DOHH2 (cell line): ENCODE data around the gene UGT3A1.
A peak's percentile ranks its signal among the peaks of the same experiment; 100 is the strongest.

ENCODE experiments used
- H3F3A ChIP-seq: fragments of 200-600 bp; sonication (generic), shearing (Covaris generic); 2 replicates; pipeline ENCODE4 v1.6.0; 2016; ENCODE audit warnings: antibody characterized with exemption, mild to moderate bottlenecking; ENCODE audit not compliant: control insufficient read depth, insufficient read depth
- H3K27ac ChIP-seq: fragments of 200-600 bp; sonication (generic); 2 replicates; pipeline ENCODE4 v1.5.1; 2014; ENCODE audit warnings: low read depth, mild to moderate bottlenecking, low read length, moderate library complexity
- H3K27me3 ChIP-seq: fragments of 200-600 bp; sonication (generic); 2 replicates; pipeline ENCODE4 v1.6.1; 2014; ENCODE audit warnings: mild to moderate bottlenecking, low read length, mixed read lengths; ENCODE audit not compliant: control insufficient read depth
- H3K36me3 ChIP-seq: fragments of 200-600 bp; sonication (generic); 2 replicates; pipeline ENCODE4 v1.6.1; 2014; ENCODE audit warnings: mild to moderate bottlenecking, low read length, moderate library complexity, mixed read lengths; ENCODE audit not compliant: control insufficient read depth
- H3K4me1 ChIP-seq: fragments of 200-600 bp; sonication (generic); 2 replicates; pipeline ENCODE4 v1.6.1; 2014; ENCODE audit warnings: mild to moderate bottlenecking, low read length, mixed read lengths; ENCODE audit not compliant: control insufficient read depth
- H3K4me2 ChIP-seq: fragments of 200-600 bp; sonication (generic); 2 replicates; pipeline ENCODE4 v1.6.0; 2014; ENCODE audit warnings: mild to moderate bottlenecking, low read length, moderate library complexity
- H3K4me3 ChIP-seq: fragments of 200-600 bp; sonication (generic); 2 replicates; pipeline ENCODE4 v1.5.1; 2014; ENCODE audit warnings: mild to moderate bottlenecking, low read length, mixed read lengths
- H3K79me2 ChIP-seq: fragments of 200-600 bp; sonication (generic); 2 replicates; pipeline ENCODE4 v1.6.1; 2014; ENCODE audit warnings: mild to moderate bottlenecking, low read length, mixed read lengths; ENCODE audit not compliant: control insufficient read depth
- H3K9me2 ChIP-seq: fragments of 200-600 bp; sonication (generic); replicated peaks from 2 replicates; pipeline ENCODE4 v1.6.1; 2014; ENCODE audit warnings: mild to moderate bottlenecking, low read length, mixed read lengths; ENCODE audit not compliant: control insufficient read depth
- H3K9me3 ChIP-seq: fragments of 200-600 bp; sonication (generic); 2 replicates; pipeline ENCODE4 v1.6.1; 2014; ENCODE audit warnings: antibody characterized with exemption, low read length, mixed read lengths; ENCODE audit not compliant: control insufficient read depth, insufficient read depth
- H4K20me1 ChIP-seq: fragments of 200-600 bp; sonication (generic); 2 replicates; pipeline ENCODE4 v1.6.0; 2014; ENCODE audit warnings: low read depth, mild to moderate bottlenecking, antibody characterized with exemption, low read length, moderate library complexity; ENCODE audit not compliant: control insufficient read depth, insufficient read depth
- CTCF ChIP-seq: fragments of 200-600 bp; sonication (generic); IDR thresholded peaks from one replicate; pipeline ENCODE4 v1.5.1; 2014; ENCODE audit warnings: antibody characterized with exemption, mild to moderate bottlenecking, low read depth, low read length; ENCODE audit not compliant: poor library complexity, severe bottlenecking
- EZH2phosphoT487 ChIP-seq: fragments of 200-600 bp; sonication (generic); IDR thresholded peaks from 2 replicates; pipeline ENCODE4 v1.6.1; 2017; ENCODE audit warnings: borderline replicate concordance, mild to moderate bottlenecking, antibody characterized with exemption, low read length, moderate library complexity, mixed read lengths

UGT3A1 gene

GRCh38 chr5:35971186-35971877, 19.9 kb downstream of the UGT3A1 start:
- TF ChIP-seq CTCF (no peak), EZH2phosphoT487 (no peak)

GRCh38 chr5:35963381-35963843, 27.8 kb downstream of the UGT3A1 start:
- no peaks in the 10 kb centered on the region for H3K36me3 ChIP-seq
- 0 out of 2 replicates have a peak, but pooled peaks cover 3% of the 10 kb centered on the region for H3K27me3 ChIP-seq
- no peaks in the 10 kb centered on the region for H3F3A ChIP-seq
- H3K4me1 ChIP-seq = no peaks in the 10 kb centered on the region
- no peaks in the 10 kb centered on the region for H4K20me1 ChIP-seq
- peaks cover 10% of the 10 kb centered on the region for H3K9me3 ChIP-seq
- no peaks in the 10 kb centered on the region for H3K9me2 ChIP-seq
- no peak overlapping the region for H3K27ac ChIP-seq
- H3K79me2 ChIP-seq = no peaks in the 10 kb centered on the region
- H3K4me2 ChIP-seq = no peak overlapping the region
- TF ChIP-seq CTCF = peak; percentile 71
- no peak for TF ChIP-seq EZH2phosphoT487
- no peak overlapping the region for H3K4me3 ChIP-seq

More at GRCh38 chr5:35971186-35971877, 19.9 kb downstream of the UGT3A1 start:
- Histone ChIP-seq H3F3A (no peaks in the 10 kb centered on the region), H3K4me1 (no peaks in the 10 kb centered on the region), H3K9me2 (no peaks in the 10 kb centered on the region), H3K9me3 (no peaks in the 10 kb centered on the region), H3K4me3 (no peak overlapping the region), H3K27ac (no peak overlapping the region), H3K27me3 (no peaks in the 10 kb centered on the region), H3K36me3 (no peaks in the 10 kb centered on the region), H3K79me2 (no peaks in the 10 kb centered on the region), H4K20me1 (no peaks in the 10 kb centered on the region), H3K4me2 (no peak overlapping the region)

GRCh38 chr5:35960328-35960727, 30.9 kb downstream of the UGT3A1 start:
- Histone ChIP-seq H3K4me3 (no peak overlapping the region), H3K9me3 (peaks cover 10% of the 10 kb centered on the region), H3K27ac (no peak overlapping the region), H3K9me2 (no peaks in the 10 kb centered on the region), H4K20me1 (no peaks in the 10 kb centered on the region), H3F3A (no peaks in the 10 kb centered on the region), H3K79me2 (no peaks in the 10 kb centered on the region), H3K27me3 (0 out of 2 replicates have a peak, but pooled peaks cover 3% of the 10 kb centered on the region), H3K36me3 (no peaks in the 10 kb centered on the region), H3K4me1 (no peaks in the 10 kb centered on the region), H3K4me2 (no peak overlapping the region)
- TF ChIP-seq CTCF (no peak), EZH2phosphoT487 (no peak)
